Suprapubic skin (tissue), 3 donors: Measurements from ENCODE around the gene HEXD.

Experiments
- POLR2A ChIP-seq, 2 donors: fragments of 450-650 bp; IDR thresholded peaks; one replicate each; pipeline ENCODE4 v1.6.1; 2017; ENCODE audit warnings: antibody characterized with exemption in 2 of 2, mild to moderate bottlenecking in 2 of 2, moderate library complexity in 2 of 2
- TF ChIP-seq, protein P1 (sequence below), 2 donors: fragments of 200-600 bp in 1 of 2; fragments of 450-650 bp in 1 of 2; sonication (generic) in 1 of 2; IDR thresholded peaks; one replicate each; pipeline ENCODE4 v1.5.1; 2016 to 2019; ENCODE audit warnings: antibody characterized with exemption in 2 of 2, mild to moderate bottlenecking in 1 of 2, moderate library complexity in 1 of 2

- no peak for TF ChIP-seq POLR2A (IDR thresholded peaks at IDR 0.05)
- TF ChIP-seq, protein P1, sequence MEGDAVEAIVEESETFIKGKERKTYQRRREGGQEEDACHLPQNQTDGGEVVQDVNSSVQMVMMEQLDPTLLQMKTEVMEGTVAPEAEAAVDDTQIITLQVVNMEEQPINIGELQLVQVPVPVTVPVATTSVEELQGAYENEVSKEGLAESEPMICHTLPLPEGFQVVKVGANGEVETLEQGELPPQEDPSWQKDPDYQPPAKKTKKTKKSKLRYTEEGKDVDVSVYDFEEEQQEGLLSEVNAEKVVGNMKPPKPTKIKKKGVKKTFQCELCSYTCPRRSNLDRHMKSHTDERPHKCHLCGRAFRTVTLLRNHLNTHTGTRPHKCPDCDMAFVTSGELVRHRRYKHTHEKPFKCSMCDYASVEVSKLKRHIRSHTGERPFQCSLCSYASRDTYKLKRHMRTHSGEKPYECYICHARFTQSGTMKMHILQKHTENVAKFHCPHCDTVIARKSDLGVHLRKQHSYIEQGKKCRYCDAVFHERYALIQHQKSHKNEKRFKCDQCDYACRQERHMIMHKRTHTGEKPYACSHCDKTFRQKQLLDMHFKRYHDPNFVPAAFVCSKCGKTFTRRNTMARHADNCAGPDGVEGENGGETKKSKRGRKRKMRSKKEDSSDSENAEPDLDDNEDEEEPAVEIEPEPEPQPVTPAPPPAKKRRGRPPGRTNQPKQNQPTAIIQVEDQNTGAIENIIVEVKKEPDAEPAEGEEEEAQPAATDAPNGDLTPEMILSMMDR (IDR thresholded peaks at IDR 0.05): no peak
Observed at GRCh38 chr17:82384051-82384729, 34.0 kb upstream of the HEXD start.
